ENCODE measurements around the gene TPST2.

Gene TPST2

GRCh38 chr22:26566994-26567393 is 22.9 kb downstream of the TPST2 start:
- H3K4me3 ChIP-seq (replicated peaks in 1 of 2; ENCODE audit: low read depth in 2 of 2, low read length in 2 of 2), result no peak overlapping the region
- TF ChIP-seq CTCF (IDR thresholded peaks at IDR 0.05; ENCODE audit: low read depth, low read length), result no peak
- no peak for DNase-seq (ENCODE audit: low read depth in 2 of 2)

GRCh38 chr22:26565889-26566288 is 24.0 kb downstream of the TPST2 start:
- H3K4me3 ChIP-seq (replicated peaks in 1 of 2; ENCODE audit: low read depth in 2 of 2, low read length in 2 of 2), result no peak overlapping the region
- TF ChIP-seq CTCF (IDR thresholded peaks at IDR 0.05; ENCODE audit: low read depth, low read length), result no peak
- DNase-seq (ENCODE audit: low read depth in 2 of 2), result no peak

GRCh38 chr22:26565181-26565580 is 24.8 kb downstream of the TPST2 start:
- TF ChIP-seq CTCF (IDR thresholded peaks at IDR 0.05; ENCODE audit: low read depth, low read length), result no peak
- no peak overlapping the region for H3K4me3 ChIP-seq (replicated peaks in 1 of 2; ENCODE audit: low read depth in 2 of 2, low read length in 2 of 2)
- DNase-seq (ENCODE audit: low read depth in 2 of 2), result no peak

- TF ChIP-seq CTCF (IDR thresholded peaks at IDR 0.05; ENCODE audit: low read depth, low read length), result no peak
- H3K4me3 ChIP-seq (replicated peaks in 1 of 2; ENCODE audit: low read depth in 2 of 2, low read length in 2 of 2), result no peak overlapping the region
- DNase-seq (ENCODE audit: low read depth in 2 of 2), result no peak
Measured at GRCh38 chr22:26564672-26565071, 25.3 kb downstream of the TPST2 start.

GRCh38 chr22:26564181-26564580 is 25.8 kb downstream of the TPST2 start:
- no peak overlapping the region for H3K4me3 ChIP-seq (replicated peaks in 1 of 2; ENCODE audit: low read depth in 2 of 2, low read length in 2 of 2)
- no peak for DNase-seq (ENCODE audit: low read depth in 2 of 2)
- TF ChIP-seq CTCF (IDR thresholded peaks at IDR 0.05; ENCODE audit: low read depth, low read length), result no peak

GRCh38 chr22:26563022-26563421 is 26.9 kb downstream of the TPST2 start:
- DNase-seq (ENCODE audit: low read depth in 2 of 2), result no peak
- no peak for TF ChIP-seq CTCF (IDR thresholded peaks at IDR 0.05; ENCODE audit: low read depth, low read length)
- no peak overlapping the region for H3K4me3 ChIP-seq (replicated peaks in 1 of 2; ENCODE audit: low read depth in 2 of 2, low read length in 2 of 2)

- no peak for DNase-seq (ENCODE audit: low read depth in 2 of 2)
- H3K4me3 ChIP-seq (replicated peaks in 1 of 2; ENCODE audit: low read depth in 2 of 2, low read length in 2 of 2), result no peak overlapping the region
- no peak for TF ChIP-seq CTCF (IDR thresholded peaks at IDR 0.05; ENCODE audit: low read depth, low read length)
Measured at GRCh38 chr22:26561756-26562417, 28.0 kb downstream of the TPST2 start.
